GM19035 (cell line): ENCODE data around the gene MT4.

ENCODE experiments used
- ATAC-seq: cut with Tn5 transposase; IDR thresholded peaks from one replicate; pipeline ENCODE4 v1.9.1; 2021; ENCODE audit not compliant: unreplicated experiment

The MT4 gene

DNA sequence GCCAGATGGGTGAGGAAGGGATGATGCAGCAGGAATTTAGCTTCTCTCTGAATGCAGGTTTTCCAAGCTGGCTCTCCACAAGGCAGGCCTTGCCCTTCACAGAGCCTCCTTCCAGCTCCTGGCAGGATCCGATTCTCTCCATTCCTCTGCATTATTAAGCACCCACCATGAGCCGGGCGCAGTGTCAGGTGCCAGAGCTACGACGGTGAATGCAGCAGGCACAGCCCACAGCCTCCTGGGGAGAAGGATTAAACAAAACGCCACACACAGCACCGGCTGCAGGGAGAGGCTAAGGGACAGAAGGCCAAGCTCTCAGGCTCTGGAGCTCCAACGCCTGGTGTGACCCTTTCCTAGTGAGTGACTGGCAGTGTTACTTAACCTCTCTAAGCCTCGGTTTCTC is 36.5 kb downstream of the MT4 start:
- no peak for ATAC-seq

DNA sequence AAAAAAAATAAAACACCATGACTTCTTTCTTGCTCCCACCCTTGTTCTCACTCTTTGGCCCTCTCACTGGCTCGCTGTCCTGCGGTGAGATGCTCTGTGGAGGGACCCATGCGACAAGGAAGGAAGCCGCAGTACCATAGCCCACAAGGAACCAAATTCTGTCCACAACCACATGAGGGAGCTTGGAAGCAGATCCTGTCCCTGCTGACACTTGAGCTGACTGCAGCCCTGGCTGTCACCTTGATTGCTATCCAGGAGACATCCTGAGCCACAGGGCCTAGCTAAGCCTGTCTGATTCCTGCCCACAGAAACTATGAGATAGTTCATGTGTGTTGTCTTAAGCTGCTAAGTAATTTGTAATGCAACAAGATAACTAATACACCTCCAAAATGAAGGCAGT is 38.7 kb downstream of the MT4 start:
- ATAC-seq: no peak

DNA sequence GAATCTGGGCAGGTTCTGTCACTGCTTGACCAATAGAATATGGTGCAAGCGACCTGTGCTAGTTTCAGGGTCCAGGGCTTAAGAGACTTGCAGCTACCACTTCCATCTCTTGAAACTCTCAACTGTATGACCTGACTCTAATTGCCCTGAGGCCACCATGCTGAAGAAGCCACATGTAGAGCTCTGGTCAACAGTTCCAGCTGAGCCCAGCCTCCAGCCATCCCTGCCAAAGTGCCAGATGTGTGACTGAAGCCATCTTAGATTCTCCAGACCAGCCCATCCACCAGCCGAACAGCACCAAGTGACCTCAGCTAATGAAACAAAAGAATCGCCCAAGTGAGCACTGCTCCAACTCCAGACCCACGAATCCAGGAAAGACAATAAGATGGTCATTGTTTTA is 40.1 kb downstream of the MT4 start:
- ATAC-seq: no peak

DNA sequence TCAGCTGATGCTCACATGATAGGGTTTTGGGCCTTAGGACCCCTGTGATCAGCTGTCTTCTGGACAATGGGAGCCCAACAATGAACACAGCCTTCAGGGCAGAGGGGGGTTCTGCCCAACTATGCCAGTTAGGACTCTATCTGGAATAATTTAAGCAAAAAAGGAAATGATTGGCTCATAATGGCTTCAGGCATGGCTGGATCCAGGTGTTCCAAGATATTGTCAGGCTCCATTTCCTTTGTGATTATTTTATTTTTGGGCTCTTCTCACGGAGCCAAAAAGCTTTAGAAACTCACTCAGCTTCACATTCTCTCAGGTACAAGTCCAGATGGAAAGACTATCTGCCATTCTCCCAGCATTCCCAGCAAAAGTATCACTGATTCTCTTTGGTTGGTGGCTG is 40.6 kb downstream of the MT4 start:
- no peak for ATAC-seq

DNA sequence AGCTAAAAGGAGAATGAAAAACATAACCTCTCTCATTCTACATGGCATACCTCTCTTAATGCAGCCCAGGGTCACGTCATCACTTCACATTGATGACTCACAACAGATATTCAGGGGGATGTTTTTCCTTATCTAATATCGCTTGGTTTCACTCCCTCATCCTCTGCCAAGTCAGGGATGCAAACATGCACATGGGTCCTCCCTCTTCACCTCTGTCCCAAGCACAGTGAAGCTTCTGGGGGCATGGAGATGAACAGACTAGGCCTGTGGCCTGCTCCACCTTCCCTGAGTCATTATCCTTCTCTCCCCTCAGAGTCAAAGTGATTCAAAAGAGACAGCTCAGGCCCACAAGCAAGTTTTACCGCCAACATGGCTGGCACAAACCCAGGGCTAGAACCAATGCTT is 41.2 kb downstream of the MT4 start:
- ATAC-seq: no peak

DNA sequence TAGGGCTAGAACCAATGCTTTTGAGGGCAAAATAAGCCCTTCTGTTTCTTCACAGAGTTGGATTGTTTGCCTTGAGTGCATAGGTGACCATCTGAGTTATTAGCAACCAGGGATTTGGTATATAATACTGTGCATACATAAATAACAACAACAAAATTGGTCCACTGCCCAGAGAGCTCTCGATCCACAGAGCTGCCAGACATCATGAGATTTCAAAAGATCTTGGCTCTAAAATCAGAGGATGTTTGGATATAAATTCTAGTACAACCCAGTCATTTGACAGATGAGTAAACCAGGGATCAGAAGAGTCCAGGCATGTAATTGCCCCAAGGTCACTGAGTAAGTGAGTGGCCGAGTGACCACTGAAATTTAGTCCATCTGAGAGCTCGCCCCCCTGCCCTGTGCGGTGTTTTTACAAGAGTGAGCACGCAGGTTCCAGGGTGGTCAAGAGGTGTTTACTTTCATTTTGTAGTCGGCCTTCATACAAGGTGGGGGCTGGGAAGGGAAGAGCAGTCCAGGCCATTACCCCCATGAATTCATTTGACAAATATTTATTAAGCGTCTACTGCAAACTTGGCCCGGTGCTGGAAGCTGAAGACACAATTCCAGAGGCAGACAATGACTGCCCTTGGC is 41.7 kb downstream of the MT4 start:
- ATAC-seq: no peak

DNA sequence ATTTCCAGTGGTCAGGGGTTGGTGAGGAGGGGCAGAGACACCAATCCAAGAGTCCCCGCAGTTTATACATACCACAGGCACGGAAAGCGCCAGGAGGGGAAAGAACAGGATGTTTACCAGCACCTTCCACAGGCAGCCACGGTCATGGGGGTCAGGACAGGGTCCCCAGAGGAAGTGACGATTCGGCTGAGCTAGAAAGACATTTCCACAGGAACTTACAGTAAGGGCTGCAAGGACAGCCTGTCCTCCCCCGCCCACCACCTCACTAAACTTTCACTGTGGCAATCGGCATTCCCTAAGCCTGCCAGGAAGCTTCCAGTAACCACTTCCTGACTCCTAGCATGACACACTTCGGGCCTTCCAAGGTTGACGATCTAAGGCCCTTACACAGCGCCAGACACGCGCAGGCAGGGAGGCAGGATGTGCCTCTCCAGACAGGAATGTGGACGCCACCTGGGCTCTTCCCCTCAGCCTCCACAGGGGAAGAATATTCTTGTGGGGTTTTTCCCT is 42.3 kb downstream of the MT4 start:
- ATAC-seq: no peak

DNA sequence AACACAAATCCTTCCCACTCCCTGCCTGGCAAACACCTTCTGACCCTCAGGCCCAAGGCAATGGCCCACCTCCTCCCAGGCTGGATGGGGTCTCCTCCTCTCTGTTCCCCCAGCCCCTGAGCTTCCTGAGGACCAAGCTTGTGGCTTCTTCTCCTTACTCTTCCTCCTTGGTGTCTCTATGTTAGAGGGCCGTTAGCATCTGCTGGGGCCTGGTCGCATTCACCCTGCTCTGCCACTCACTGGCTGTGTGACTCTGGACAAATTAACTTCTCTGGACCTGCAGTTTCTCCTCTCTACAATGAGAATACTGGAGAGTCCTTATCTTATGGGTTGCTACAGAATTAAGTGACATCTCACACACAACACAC is 42.8 kb downstream of the MT4 start:
- ATAC-seq: no peak

DNA sequence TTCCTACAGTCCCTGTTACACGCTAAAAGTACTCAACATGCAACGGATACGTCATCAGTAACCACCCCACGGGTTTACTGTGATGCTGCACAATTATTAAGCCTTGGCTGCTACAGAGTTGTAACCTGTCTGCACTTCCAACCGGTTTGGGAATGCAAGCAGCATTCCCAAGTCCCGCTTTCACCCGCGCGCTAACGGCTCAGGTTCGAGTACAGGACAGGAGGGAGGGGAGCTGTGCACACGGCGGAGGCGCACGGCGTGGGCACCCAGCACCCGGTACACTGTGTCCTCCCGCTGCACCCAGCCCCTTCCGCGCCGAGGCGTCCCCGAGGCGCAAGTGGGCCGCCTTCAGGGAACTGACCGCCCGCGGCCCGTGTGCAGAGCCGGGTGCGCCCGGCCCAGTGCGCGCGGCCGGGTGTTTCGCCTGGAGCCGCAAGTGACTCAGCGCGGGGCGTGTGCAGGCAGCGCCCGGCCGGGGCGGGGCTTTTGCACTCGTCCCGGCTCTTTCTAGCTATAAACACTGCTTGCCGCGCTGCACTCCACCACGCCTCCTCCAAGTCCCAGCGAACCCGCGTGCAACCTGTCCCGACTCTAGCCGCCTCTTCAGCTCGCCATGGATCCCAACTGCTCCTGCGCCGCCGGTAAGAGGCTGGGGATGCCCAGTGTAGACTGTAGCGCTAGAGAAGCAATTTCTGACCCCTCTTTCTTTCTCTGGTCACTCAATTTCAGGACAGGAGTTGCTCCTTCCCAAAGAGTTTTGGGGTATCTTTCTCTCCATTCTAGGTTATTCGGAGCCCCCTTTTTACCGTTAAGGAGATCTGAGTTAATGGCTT is 43.4 kb downstream of the MT4 start, which contains the start of gene MT2A:
Gene MT2A, plus strand, starts transcription at position 542 of the 833 bp plus-strand sequence. Its CDS starts 72 bp downstream, at position 614.
- peak; percentile 85 for ATAC-seq

DNA sequence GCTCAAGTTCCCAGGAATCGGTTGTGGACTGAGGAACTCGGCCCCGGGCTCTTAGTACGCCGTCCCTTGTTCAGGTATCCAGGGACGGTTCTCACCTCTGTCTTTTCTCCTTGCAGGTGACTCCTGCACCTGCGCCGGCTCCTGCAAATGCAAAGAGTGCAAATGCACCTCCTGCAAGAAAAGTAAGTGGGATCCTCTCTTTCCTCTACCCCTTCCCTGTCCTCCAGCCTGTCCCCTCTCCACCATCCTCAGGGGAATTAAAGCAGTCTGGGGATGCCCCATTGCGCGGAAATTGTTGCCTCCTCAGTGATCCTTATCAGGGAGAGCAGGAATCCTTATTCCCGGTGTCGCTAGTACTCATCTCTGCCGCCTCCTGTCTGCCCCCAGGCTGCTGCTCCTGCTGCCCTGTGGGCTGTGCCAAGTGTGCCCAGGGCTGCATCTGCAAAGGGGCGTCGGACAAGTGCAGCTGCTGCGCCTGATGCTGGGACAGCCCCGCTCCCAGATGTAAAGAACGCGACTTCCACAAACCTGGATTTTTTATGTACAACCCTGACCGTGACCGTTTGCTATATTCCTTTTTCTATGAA is 44.1 kb downstream of the MT4 start:
- peak; percentile 2 for ATAC-seq

DNA sequence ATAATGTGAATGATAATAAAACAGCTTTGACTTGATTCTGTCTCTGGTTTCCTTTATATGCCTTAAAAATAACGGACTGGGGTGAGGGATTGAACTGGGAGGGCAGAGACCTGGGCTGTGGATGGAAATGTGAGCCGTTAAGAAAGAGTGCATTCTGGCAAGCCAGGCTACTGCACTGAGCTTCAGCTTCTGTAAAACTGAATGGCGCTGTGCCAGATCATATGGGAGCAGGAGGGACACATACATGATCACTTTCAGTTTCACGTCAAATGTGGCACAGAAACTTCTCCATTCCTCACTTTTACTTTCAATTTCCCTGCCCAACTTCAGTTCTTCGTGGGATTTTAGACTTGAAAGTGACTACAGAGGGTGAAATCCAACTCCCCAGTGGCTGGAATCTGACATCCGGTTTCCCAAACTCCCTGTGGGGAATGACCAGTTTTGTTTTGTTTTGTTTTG is 44.6 kb downstream of the MT4 start:
- no peak for ATAC-seq

DNA sequence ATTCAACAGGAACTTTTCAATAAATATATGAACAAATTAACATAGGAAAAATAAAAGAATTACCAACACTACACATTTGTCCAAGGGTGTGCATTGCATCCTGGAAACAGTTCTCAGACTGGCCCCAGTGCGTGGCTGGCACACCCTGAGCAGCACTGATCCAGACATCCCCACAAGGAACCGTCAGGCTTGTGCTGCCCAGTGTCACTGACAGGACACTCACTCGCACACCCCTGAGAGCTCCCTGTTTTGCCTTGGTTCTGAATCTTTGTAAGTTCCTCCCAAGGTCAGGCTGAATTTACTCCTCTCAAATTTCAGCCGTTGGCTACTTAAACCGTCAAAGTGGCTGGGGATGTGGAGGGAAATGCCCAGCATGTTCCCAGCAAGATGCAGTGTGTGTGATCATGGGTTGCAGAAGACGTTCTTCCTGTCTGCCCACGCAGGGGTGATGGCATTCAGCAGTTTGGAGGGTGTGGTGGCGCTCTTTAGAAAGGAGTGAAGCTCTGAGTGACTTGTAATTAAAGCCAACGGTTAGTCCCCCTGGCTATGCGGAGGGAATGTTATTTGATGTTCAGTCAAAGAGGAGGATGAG is 45.2 kb downstream of the MT4 start:
- no peak for ATAC-seq

DNA sequence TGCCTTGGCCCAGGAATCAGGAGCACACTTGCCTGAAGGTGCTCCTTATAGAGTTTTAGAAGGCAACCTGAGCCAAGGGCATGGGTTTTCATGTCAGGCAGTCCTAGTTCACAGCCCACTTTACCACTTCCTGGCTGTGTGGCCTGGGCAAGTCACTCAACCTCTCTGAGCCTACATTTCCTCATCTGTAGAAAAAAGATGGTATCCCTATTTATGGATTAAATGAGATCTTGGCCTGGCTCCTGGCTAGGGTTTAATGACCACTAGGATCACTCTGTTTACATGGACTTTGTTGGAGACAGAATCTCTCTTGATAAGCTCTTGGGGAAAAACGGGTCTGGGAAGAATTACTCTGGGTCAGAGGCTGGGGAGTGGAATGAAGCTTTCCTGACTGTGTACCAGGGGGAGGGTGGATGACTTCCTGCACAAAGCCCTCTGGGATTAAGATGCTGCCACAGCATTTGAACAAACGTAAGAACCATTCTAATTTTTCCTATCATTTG is 45.8 kb downstream of the MT4 start:
- no peak for ATAC-seq

DNA sequence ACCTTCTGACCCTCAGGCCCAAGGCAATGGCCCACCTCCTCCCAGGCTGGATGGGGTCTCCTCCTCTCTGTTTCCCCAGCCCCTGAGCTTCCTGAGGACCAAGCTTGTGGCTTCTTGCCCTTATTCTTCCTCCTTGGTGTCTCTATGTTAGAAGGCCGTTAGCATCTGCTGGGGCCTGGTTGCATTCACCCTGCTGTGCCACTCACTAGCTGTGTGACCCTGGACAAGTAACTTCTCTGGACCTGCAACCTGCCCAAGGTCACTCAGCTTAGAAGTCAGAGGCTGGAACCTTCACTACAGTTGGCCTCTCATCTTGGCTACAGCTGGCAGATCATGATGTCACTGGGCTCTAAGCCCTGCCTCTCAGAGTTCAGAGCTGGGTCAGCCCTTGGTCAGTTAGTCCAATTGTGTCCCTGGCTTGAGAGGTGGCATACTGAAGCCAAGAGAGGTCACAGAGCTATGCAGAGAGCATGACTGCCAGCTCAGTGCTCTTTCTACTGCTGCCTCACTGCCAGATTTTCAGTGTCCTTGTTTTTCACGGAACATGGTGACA is 46.5 kb downstream of the MT4 start:
- ATAC-seq: no peak

DNA sequence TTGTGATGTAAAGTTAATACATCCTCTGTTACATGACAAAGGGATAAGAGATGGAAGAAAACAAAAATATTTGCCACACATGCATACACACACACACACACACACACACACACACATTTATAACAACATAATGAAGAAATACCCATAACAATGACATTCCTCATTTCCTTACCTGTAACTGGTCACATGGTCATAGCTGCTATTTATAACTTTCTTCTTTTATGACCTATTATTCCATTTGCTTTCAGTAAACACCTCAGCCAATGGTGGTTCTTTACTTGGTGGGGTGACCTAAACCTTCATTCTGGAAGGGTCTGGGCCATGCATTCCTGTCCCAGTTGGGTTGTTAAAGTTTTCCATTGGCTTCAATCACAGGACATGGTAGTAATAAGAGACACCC is 48.8 kb downstream of the MT4 start:
- no peak for ATAC-seq

DNA sequence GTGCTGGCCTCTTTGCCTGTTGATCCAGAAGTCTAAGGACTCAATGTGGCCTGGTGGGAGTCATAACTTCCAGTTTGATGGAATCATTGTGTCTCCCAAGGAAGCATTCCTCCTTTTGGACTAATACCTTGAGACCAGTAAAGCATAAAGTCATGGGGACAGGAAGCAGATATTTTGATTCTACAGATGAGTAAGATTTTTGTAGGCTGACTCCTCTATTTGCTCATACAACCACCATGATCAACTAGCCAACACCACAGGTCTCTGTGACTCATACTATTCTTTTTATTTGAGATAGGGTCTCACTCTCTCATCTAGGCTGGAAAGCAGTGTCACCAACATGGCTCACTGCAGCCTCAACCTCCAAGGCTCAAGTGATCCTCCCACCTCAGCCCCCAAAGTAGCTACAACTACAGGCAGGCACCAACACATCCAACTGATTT is 49.7 kb downstream of the MT4 start:
- no peak for ATAC-seq

DNA sequence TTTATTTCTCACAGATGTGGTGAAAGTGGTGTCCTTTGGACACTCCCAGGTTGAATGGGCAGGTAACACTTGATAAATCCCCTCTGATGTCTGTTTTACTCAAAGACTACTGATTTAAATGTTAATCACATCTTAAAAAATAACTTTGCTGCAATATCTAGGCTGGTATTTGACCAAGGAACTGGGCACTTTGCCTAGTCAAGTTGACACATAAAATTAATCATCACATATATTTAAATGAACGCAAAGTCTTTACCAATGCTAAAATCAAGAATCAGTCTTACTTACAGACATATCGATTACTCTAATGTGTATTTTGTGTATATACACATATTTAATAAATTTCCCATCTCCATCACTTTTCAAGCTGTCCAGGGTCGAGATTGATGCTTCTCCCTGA is 50.5 kb downstream of the MT4 start:
- no peak for ATAC-seq

DNA sequence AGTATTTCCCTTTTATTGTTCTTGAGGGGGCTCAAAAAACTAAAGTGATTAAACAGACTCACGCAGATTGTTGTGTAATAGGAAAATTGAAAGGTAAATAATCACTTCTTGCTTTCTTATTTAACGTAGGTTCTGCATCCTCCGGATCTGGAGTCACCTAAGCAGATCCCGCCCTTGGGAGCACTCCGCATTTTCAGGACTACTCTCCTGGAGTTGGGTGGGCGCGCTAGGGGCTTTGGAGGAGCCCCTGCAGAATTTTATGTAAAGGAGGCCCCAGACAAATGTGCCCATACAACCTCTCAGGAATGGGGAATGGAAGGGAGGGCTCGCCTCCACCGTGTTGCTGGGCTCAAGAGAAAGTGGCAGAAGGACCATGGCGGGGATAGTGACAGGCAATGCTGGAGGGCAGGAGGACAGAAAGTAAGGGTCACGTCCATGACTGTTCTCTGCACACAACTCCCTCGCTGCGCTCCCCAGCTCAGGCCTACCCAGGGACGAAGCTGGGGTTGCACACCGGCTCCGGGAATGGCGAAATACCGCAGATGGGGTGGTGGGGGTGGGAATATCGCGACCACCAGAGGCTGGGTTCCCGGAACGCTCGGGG is 51.8 kb downstream of the MT4 start:
- no peak for ATAC-seq

DNA sequence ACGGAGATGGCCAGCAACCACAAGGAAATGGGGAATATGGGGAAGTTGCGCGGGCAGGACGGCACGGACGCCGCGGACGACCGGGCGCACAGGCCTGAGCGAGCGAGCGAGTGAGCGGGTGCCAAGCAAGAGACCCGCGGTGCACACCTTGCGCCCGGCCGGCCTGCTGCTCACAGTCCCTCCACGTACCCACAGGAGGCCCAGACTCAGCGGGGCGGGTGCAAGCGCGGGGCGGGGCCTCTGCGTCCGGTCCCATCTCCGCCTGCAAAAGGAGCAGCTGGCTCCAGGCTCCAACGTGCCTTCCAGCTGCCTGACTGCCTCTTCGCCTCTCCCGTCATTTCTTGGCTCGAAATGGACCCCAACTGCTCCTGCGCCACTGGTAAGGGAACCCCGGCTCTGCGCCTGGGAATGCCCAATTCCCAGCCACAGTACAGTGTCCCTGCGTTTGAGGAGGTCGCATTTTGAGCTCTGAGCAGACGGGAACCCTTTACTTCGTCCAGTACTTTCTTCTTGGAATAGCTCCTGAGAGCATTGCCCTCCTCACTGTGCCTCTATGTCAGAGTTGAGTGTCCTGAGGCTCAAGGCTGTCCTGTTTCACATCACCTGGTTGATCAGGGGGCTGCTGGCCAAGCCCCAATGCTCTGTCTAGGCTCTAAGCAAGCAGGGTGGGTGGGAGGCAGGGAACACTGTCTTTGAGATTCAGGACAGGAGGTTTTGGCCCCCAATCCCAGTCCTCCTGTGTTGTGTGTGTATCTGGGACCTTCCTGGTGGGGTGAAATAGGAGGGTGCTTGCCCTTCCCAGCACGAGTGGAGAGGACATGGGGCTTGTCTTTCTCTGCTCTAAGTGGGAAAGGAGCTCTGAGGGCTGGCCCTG is 52.6 kb downstream of the MT4 start:
- no peak for ATAC-seq

DNA sequence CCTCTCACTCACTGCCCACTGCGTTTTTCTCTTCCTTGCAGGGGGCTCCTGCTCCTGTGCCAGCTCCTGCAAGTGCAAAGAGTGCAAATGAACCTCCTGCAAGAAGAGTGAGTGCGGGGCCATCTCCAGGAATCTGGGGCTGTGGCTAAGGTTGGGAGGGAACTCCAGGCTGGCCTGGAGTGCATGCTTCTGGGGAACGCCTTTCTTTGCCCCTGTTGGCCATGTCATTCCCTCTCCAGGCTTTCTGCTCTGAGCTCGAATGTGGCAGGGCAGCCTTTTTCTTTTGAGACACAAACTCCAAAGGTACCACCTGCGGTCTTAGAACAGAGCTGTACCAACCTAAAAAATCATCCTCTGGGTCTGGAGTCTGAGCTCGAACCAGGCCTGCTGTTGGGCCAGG is 53.3 kb downstream of the MT4 start:
- ATAC-seq: no peak
